Vagina (tissue), 2 donors: Measurements from ENCODE around the gene DCTN1. TPM values are rescaled to one million over a fixed set of nuclear protein-coding genes. Genes with fewer than 3 reads are reported as not detected.
A peak's percentile ranks its signal among the peaks of the same experiment; 100 is the strongest.
"Not testable (repeated sequence)": the region's sequence is repeated elsewhere in the genome, so short reads cannot be mapped to it uniquely, and the experiment has no call there.

Source experiments
- DNase-seq, 2 donors: peaks; one replicate each; pipeline ENCODE4 v3.0.0-alpha.2; 2017; ENCODE audit errors: extremely low spot score in 2 of 2
- H3K27ac ChIP-seq: fragments of 200-600 bp; sonication (generic); one replicate; pipeline ENCODE4 v1.5.1; 2019
- H3K27me3 ChIP-seq: fragments of 200-600 bp; sonication (generic); one replicate; pipeline ENCODE4 v1.5.1; 2019
- H3K36me3 ChIP-seq, 2 donors: fragments of 200-600 bp; sonication (generic); one replicate each; pipeline ENCODE4 v1.5.1; 2017 to 2019
- H3K4me1 ChIP-seq: fragments of 200-600 bp; sonication (generic); one replicate; pipeline ENCODE4 v1.5.1; 2019
- H3K4me3 ChIP-seq, 2 donors: fragments of 200-600 bp; sonication (generic); 1 replicate in 1 of 2; 2 replicates in 1 of 2; pipeline ENCODE4 v1.5.1; 2016 to 2019
- H3K9me3 ChIP-seq: fragments of 200-600 bp; sonication (generic); one replicate; pipeline ENCODE4 v1.5.1; 2019
- POLR2A ChIP-seq, 2 donors: fragments of 450-650 bp; IDR thresholded peaks; one replicate each; pipeline ENCODE4 v1.6.1; 2017; ENCODE audit warnings: antibody characterized with exemption in 2 of 2, mild to moderate bottlenecking in 2 of 2, moderate library complexity in 2 of 2
- POLR2AphosphoS5 ChIP-seq, 2 donors: sonication (generic); formaldehyde crosslinking; IDR thresholded peaks; one replicate each; pipeline ENCODE4 v1.9.0; 2017; ENCODE audit warnings: antibody characterized with exemption in 2 of 2, mild to moderate bottlenecking in 2 of 2, low read depth in 1 of 2; ENCODE audit not compliant: insufficient read depth in 1 of 2
- intact Hi-C: fragments of 100-400 bp; cut with DNase I; formaldehyde crosslinking; loops from one replicate; pipeline ENCODE4 v1.15.1; 2023
- total RNA-seq: library from RNA; depleted of rRNA; stranded (reverse); fragments of >200 nt; gene quantifications from one replicate; pipeline ENCODE4 v1.2.3, GENCODE V29; 2016
- TF ChIP-seq, protein P1 (sequence below), 3 experiments: fragments of 450-650 bp in 2 of 3; fragments of 200-600 bp in 1 of 3; sonication (generic) in 1 of 3; IDR thresholded peaks; one replicate each; pipeline ENCODE4 v1.5.1; 2017 to 2019; ENCODE audit warnings: antibody characterized with exemption in 3 of 3, mild to moderate bottlenecking in 2 of 3, moderate library complexity in 2 of 3

DCTN1 gene
- total RNA-seq, 1 donor from 2014 or later = 95.0 TPM

DNA sequence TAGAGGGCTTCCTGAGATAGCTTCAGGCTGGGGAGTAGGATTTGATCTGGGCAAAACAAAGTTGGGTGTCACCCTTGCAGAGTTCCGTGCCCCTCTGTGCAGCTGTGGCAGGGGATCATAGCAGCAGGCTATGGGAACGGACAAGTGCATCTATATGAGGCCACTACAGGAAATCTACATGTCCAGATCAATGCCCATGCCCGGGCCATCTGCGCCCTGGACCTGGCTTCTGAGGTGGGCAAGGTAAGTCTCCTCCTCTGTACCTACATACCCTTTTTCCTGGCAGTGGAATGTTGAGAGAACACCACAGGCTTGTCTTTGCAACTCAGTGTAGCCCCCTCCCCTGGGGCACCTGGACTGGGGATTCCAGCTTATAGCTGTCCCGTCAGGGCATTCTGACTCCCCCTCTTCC lies 44.9 kb upstream of the DCTN1 start:
- H3K9me3 ChIP-seq = no peaks in the 10 kb centered on the region
- peaks cover 19% of the 10 kb centered on the region for H3K4me1 ChIP-seq
- no peak overlapping the region for H3K27ac ChIP-seq
- no peak for TF ChIP-seq POLR2A (IDR thresholded peaks at IDR 0.05)
- TF ChIP-seq POLR2AphosphoS5 (IDR thresholded peaks at IDR 0.05; ENCODE audit: insufficient read depth in 1 of 2, low read depth in 1 of 2) = no peak
- TF ChIP-seq, protein P1, sequence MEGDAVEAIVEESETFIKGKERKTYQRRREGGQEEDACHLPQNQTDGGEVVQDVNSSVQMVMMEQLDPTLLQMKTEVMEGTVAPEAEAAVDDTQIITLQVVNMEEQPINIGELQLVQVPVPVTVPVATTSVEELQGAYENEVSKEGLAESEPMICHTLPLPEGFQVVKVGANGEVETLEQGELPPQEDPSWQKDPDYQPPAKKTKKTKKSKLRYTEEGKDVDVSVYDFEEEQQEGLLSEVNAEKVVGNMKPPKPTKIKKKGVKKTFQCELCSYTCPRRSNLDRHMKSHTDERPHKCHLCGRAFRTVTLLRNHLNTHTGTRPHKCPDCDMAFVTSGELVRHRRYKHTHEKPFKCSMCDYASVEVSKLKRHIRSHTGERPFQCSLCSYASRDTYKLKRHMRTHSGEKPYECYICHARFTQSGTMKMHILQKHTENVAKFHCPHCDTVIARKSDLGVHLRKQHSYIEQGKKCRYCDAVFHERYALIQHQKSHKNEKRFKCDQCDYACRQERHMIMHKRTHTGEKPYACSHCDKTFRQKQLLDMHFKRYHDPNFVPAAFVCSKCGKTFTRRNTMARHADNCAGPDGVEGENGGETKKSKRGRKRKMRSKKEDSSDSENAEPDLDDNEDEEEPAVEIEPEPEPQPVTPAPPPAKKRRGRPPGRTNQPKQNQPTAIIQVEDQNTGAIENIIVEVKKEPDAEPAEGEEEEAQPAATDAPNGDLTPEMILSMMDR (IDR thresholded peaks at IDR 0.05) = no peak
- intact Hi-C loops = no loop called here
- H3K36me3 ChIP-seq = peaks cover 0 to 27% of the 10 kb centered on the region in 2 donors
- no peak for DNase-seq
- no peaks in the 10 kb centered on the region for H3K27me3 ChIP-seq
- H3K4me3 ChIP-seq = no peak overlapping the region

DNA sequence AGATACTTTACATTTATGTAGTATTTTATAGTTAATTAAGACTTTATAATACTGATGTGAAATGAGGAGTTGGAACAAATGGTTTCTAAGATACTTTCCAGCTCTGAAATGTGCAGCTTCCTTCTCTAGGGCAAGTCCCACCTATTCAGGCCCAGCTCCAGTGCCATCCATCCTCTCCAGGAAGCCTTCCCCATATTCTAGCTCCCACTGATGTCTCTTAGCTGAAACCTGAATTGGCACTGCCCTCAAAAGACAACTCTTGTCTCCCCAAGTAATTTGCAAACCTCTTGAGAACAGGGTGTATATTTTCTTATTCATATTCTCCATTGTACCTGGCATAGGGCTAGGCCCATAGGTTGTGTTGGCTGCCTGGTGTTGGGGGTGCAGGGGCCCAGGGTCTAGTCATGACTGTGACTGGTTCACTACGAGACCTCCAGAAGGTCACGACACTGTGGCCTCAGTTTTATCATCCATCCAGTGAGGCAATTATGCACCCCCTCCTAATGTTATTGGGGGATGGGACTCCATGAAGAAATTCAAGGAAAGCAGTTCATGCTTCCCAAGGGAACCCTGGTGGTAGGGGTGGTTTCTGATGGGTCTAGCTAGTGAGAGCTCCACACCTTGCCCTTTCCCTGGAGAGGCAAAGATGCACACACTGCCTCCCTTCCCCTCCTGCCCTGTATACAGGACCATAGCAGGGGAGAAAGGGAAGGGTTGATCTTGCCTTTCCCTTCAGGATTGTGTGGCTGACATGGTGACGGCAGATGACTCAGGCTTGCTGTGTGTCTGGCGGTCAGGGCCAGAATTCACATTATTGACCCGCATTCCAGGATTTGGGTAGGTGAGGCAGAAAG lies 44.3 kb upstream of the DCTN1 start:
- peaks cover 19% of the 10 kb centered on the region for H3K4me1 ChIP-seq
- TF ChIP-seq, protein P1 (IDR thresholded peaks at IDR 0.05) = no peak
- TF ChIP-seq POLR2A (IDR thresholded peaks at IDR 0.05) = no peak
- TF ChIP-seq POLR2AphosphoS5 (IDR thresholded peaks at IDR 0.05; ENCODE audit: insufficient read depth in 1 of 2, low read depth in 1 of 2) = no peak
- peaks cover 0 to 21% of the 10 kb centered on the region in 2 donors for H3K36me3 ChIP-seq
- no peak overlapping the region for H3K27ac ChIP-seq
- no peak for DNase-seq
- intact Hi-C loops = no loop called here
- no peaks in the 10 kb centered on the region for H3K9me3 ChIP-seq
- no peaks in the 10 kb centered on the region for H3K27me3 ChIP-seq
- H3K4me3 ChIP-seq = no peak overlapping the region

DNA sequence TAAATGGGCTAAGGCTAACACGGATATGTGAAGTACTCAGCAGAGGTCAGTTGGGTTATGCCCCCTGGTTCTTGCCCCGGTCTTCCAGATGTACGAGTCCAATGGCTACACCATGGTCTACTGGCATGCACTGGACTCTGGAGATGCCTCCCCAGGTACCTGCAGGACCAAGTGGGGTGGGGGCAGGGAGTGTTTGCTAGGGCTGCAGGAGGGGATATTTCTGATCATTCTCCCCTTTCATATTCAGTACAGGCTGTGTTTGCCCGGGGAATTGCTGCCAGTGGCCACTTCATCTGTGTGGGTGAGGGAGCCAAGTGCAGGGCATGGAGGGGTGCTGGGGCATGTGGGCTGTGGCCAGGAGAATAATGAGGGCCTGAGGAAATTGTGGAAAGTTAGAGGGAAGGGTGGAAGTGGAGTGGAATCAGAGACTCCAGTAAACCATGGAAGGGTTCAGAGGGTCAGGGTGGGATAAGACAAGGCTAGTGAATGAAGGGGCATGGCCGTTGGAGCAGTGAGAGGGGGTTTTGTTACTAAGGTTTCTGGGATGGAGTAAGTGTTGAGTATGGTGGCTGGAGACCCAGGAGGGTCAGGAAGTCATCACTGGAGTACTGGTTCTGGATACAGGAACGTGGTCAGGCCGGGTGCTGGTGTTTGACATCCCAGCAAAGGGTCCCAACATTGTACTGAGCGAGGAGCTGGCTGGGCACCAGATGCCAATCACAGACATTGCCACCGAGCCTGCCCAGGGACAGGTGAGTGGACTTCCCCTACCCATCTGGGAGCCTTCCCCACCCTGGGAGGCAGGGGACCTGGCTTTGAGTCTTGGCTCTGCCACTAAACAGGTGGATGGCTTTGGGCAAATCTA lies 43.4 kb upstream of the DCTN1 start:
- no peak overlapping the region for H3K27ac ChIP-seq
- H3K4me1 ChIP-seq = peaks cover 19% of the 10 kb centered on the region
- no peaks in the 10 kb centered on the region for H3K9me3 ChIP-seq
- intact Hi-C loops = no loop called here
- no peak overlapping the region for H3K4me3 ChIP-seq
- no peaks in the 10 kb centered on the region for H3K27me3 ChIP-seq
- peaks cover 0 to 12% of the 10 kb centered on the region in 2 donors for H3K36me3 ChIP-seq
- DNase-seq = no peak
- TF ChIP-seq POLR2AphosphoS5 (IDR thresholded peaks at IDR 0.05; ENCODE audit: insufficient read depth in 1 of 2, low read depth in 1 of 2) (no peak), POLR2A (IDR thresholded peaks at IDR 0.05) (no peak)
- TF ChIP-seq, protein P1 (IDR thresholded peaks at IDR 0.05) = no peak

DNA sequence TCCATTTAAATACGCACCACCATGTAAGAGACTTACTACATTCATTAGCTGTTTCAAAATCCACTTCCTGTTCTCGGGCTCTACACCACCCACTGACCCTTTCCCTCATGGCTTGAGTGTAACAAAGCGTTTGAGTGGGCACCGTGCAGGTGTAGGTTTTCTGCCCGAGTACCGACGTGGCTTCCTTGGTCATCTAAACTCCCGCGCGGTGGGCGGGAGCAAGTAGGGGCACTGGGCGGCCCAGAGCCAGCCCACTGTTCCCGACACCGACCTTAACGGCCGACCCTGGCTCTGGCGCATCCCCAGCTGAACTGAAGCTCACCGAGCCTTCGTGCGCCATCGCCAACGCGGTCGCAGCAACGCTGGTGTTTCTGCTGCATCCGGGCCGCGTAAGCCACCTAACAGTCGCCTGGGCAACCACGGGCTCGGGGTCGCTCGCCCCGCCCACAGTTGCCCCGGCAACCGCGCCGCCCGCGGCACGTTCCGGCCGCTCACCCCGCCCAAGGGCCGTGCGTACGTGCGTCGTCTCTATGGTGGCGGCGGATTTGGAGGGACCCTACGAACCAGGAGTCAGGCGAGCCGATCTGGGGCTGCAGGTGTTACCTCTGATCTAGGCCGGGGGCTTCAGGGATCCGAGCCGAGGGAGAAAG lies 41.2 kb upstream of the DCTN1 start, which contains the start of the genes C2orf81 and WDR54:
TSS of gene C2orf81 (minus strand) at position 399 of the 650 bp plus-strand sequence. CDS start at position 340, 59 bp downstream.
TSS of gene WDR54 (plus strand) at position 510 of the 650 bp plus-strand sequence. CDS start 424 bp downstream, outside the sequence.
- Histone ChIP-seq H3K4me3 (peak within 1 kb of the TSS; percentile 56 to 69), H3K27me3 (no peaks in the 10 kb centered on the region), H3K27ac (peak within 1 kb of the TSS; percentile 56), H3K36me3 (no peaks in the 10 kb centered on the region), H3K9me3 (no peaks in the 10 kb centered on the region), H3K4me1 (peaks cover 19% of the 10 kb centered on the region)
- TF ChIP-seq POLR2AphosphoS5 (IDR thresholded peaks at IDR 0.05; ENCODE audit: insufficient read depth in 1 of 2, low read depth in 1 of 2) (peak in 1 of 2 donors; percentile 72), POLR2A (IDR thresholded peaks at IDR 0.05) (no peak)
- no peak for DNase-seq
- intact Hi-C loops = no loop called here

DNA sequence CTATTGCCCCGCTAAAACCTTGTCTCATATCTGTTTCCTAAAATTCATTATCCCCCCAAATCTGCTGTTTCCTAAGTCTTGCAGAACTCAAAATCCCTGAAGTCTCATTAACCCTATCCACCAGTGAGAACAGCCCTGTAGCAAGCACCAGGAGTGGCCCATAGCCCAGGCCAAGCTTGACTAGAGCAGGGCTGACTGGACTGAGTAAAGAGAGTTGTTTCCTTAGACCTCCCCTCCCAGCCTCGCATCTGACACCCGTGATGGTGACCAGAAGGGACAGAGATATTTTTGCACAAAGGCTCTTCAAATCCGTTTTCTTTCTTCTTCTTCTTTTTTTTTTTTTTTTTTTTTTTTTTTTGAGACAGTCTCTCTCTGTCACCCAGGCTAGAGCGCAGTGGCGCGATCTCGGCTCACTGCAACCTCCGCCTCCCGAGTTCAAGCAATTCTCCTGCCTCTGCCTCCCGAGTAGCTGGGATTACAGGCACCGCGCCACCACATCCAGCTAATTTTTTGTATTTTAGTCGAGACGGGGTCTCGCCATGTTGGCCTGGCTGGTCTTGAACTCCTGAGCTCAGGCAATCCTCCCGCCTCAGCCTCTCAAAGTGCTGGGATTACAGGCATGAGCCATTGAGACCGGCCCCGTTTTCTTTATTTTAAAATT lies 40.5 kb upstream of the DCTN1 start:
- H3K27ac ChIP-seq, H3K27me3 ChIP-seq, H3K36me3 ChIP-seq, DNase-seq, intact Hi-C loops, H3K9me3 ChIP-seq: not testable (repeated sequence)
- Histone ChIP-seq H3K4me1 (peaks cover 23% of the 10 kb centered on the region), H3K4me3 (peak overlapping the region in 1 of 2 donors; percentile 56)
